Liver (tissue), 3 donors: ENCODE results near the gene THAP4.

Experiments
- EGR1 ChIP-seq, 2 donors: IDR thresholded peaks; 2 replicates each; pipeline ENCODE4 v1.6.1; 2016 to 2018; ENCODE audit warnings: antibody characterized with exemption in 2 of 2, low read depth in 2 of 2
- GABPA ChIP-seq, 2 donors: IDR thresholded peaks in 1 of 2; conservative IDR thresholded peaks in 1 of 2; 2 replicates each; pipeline ENCODE4 v1.6.1; 2016; ENCODE audit warnings: antibody characterized with exemption in 2 of 2, mild to moderate bottlenecking in 1 of 2, moderate library complexity in 1 of 2
- MAX ChIP-seq: IDR thresholded peaks from 2 replicates; pipeline ENCODE4 v1.6.1; 2016; ENCODE audit warnings: antibody characterized with exemption
- NR2F2 ChIP-seq: IDR thresholded peaks from 2 replicates; pipeline ENCODE4 v1.6.1; 2016; ENCODE audit warnings: antibody characterized with exemption
- RAD21 ChIP-seq, 2 donors: IDR thresholded peaks; 2 replicates each; pipeline ENCODE4 v1.6.1; 2016; ENCODE audit warnings: antibody characterized with exemption in 2 of 2, mild to moderate bottlenecking in 2 of 2
- SP1 ChIP-seq: IDR thresholded peaks from 2 replicates; pipeline ENCODE4 v1.6.1; 2018; ENCODE audit warnings: antibody characterized with exemption, mild to moderate bottlenecking
- TAF1 ChIP-seq: conservative IDR thresholded peaks from 2 replicates; pipeline ENCODE4 v1.6.1; 2016; ENCODE audit warnings: antibody characterized with exemption, mild to moderate bottlenecking
- TF ChIP-seq, protein P1 (sequence below): fragments of 150-350 bp; IDR thresholded peaks from 2 replicates; pipeline ENCODE4 v1.5.1; 2017; ENCODE audit warnings: improper control_type of control experiment, low read depth, low read length; ENCODE audit not compliant: missing input control
- TF ChIP-seq, protein P2 (sequence below): IDR thresholded peaks from 2 replicates; pipeline ENCODE4 v1.6.1; 2016; ENCODE audit warnings: antibody characterized with exemption, mild to moderate bottlenecking
- donor health status: healthy.
- donor health status: healthy.

- no peak for TF ChIP-seq RAD21 (IDR thresholded peaks at IDR 0.05)
- TF ChIP-seq, protein P1, sequence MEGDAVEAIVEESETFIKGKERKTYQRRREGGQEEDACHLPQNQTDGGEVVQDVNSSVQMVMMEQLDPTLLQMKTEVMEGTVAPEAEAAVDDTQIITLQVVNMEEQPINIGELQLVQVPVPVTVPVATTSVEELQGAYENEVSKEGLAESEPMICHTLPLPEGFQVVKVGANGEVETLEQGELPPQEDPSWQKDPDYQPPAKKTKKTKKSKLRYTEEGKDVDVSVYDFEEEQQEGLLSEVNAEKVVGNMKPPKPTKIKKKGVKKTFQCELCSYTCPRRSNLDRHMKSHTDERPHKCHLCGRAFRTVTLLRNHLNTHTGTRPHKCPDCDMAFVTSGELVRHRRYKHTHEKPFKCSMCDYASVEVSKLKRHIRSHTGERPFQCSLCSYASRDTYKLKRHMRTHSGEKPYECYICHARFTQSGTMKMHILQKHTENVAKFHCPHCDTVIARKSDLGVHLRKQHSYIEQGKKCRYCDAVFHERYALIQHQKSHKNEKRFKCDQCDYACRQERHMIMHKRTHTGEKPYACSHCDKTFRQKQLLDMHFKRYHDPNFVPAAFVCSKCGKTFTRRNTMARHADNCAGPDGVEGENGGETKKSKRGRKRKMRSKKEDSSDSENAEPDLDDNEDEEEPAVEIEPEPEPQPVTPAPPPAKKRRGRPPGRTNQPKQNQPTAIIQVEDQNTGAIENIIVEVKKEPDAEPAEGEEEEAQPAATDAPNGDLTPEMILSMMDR, result no peak
- no peak for TF ChIP-seq TAF1
- TF ChIP-seq NR2F2, result no peak
- no peak for TF ChIP-seq SP1
- TF ChIP-seq EGR1 (IDR thresholded peaks at IDR 0.05; ENCODE audit: low read depth in 2 of 2), result no peak
- no peak for TF ChIP-seq MAX
- TF ChIP-seq, protein P2, sequence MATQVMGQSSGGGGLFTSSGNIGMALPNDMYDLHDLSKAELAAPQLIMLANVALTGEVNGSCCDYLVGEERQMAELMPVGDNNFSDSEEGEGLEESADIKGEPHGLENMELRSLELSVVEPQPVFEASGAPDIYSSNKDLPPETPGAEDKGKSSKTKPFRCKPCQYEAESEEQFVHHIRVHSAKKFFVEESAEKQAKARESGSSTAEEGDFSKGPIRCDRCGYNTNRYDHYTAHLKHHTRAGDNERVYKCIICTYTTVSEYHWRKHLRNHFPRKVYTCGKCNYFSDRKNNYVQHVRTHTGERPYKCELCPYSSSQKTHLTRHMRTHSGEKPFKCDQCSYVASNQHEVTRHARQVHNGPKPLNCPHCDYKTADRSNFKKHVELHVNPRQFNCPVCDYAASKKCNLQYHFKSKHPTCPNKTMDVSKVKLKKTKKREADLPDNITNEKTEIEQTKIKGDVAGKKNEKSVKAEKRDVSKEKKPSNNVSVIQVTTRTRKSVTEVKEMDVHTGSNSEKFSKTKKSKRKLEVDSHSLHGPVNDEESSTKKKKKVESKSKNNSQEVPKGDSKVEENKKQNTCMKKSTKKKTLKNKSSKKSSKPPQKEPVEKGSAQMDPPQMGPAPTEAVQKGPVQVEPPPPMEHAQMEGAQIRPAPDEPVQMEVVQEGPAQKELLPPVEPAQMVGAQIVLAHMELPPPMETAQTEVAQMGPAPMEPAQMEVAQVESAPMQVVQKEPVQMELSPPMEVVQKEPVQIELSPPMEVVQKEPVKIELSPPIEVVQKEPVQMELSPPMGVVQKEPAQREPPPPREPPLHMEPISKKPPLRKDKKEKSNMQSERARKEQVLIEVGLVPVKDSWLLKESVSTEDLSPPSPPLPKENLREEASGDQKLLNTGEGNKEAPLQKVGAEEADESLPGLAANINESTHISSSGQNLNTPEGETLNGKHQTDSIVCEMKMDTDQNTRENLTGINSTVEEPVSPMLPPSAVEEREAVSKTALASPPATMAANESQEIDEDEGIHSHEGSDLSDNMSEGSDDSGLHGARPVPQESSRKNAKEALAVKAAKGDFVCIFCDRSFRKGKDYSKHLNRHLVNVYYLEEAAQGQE, result no peak
- no peak for TF ChIP-seq GABPA (IDR thresholded peaks at IDR 0.05 in 1 of 2, conservative IDR thresholded peaks at IDR 0.05 in 1 of 2)
Measured at GRCh38 chr2:241582328-241582727, 54.6 kb downstream of the THAP4 start.
